H1 (cell line): ENCODE measurements around the gene RAMP2. TPM values are rescaled to one million over a fixed set of nuclear protein-coding genes. Genes with fewer than 3 reads are reported as not detected.

Experiments used
- CTCF ChIA-PET: fragments of 300-600 bp; sonication (Branson Sonifier 250); formaldehyde crosslinking; loops from one replicate; lab custom pipeline; 2021; ENCODE audit not compliant: partially characterized antibody; lab: Charles Lee
- POLR2A ChIA-PET: fragments of 300-600 bp; sonication (Branson Sonifier 250); formaldehyde crosslinking; loops from one replicate; lab custom pipeline; 2021; ENCODE audit warnings: inconsistent platforms; ENCODE audit not compliant: partially characterized antibody; lab: Charles Lee
- DNase-seq, 2 experiments: peaks; one replicate each; pipeline versions ENCODE4 v3.0.0 to v3.0.0-alpha.2; 2010 to 2022; ENCODE audit warnings: low spot score in 2 of 2, low read depth in 1 of 2, mixed read lengths in 1 of 2
- FAIRE-seq: peaks from 2 replicates; lab custom pipeline; 2011; peaks lifted over from hg19 to GRCh38; lab: Jason Lieb, UNC
- H2AFZ ChIP-seq: 2 replicates; pipeline ENCODE4 v1.8.1; 2012; ENCODE audit warnings: low read length, inconsistent platforms
- H2AK5ac ChIP-seq: 2 replicates; pipeline ENCODE4 v1.6.1; 2013; ENCODE audit warnings: low read depth, low read length
- H2BK120ac ChIP-seq: replicated peaks from 2 replicates; pipeline ENCODE3; 2013; ENCODE audit warnings: low read depth, low read length, inconsistent platforms
- H2BK12ac ChIP-seq: 2 replicates; pipeline ENCODE4 v1.6.1; 2013; ENCODE audit warnings: low read depth, low read length
- H2BK15ac ChIP-seq: 2 replicates; pipeline ENCODE4 v1.6.1; 2013; ENCODE audit warnings: low read length
- H2BK20ac ChIP-seq: 2 replicates; pipeline ENCODE4 v1.6.1; 2013; ENCODE audit warnings: low read length
- H2BK5ac ChIP-seq: 2 replicates; pipeline ENCODE4 v1.6.1; 2013; ENCODE audit warnings: low read depth, low read length
- H3K14ac ChIP-seq: 2 replicates; pipeline ENCODE4 v1.6.1; 2013; ENCODE audit warnings: inconsistent platforms; ENCODE audit not compliant: insufficient read length
- H3K18ac ChIP-seq: 2 replicates; pipeline ENCODE4 v1.6.1; 2013; ENCODE audit warnings: low read length; ENCODE audit errors: extremely low read depth
- H3K23ac ChIP-seq: 2 replicates; pipeline ENCODE4 v1.6.1; 2013; ENCODE audit warnings: inconsistent platforms; ENCODE audit not compliant: insufficient read length
- H3K23me2 ChIP-seq: 2 replicates; pipeline ENCODE4 v1.6.1; 2013; ENCODE audit warnings: low read depth, low read length
- H3K27ac ChIP-seq: 2 replicates; pipeline ENCODE4 v1.6.1; 2011; ENCODE audit warnings: low read depth, low read length, inconsistent platforms
- H3K27me3 ChIP-seq, 4 experiments: replicated peaks in 1 of 4; 1 replicate in 1 of 4; 2 replicates in 3 of 4; pipeline versions ENCODE4 v1.6.1 to v1.8.1; 2011 to 2013; ENCODE audit warnings: low read length in 3 of 4, mild to moderate bottlenecking in 3 of 4, inconsistent platforms in 2 of 4, mixed read lengths in 2 of 4, moderate library complexity in 1 of 4; ENCODE audit not compliant: control insufficient read depth in 3 of 4, insufficient read depth in 3 of 4; ENCODE audit errors: extremely low read depth in 1 of 4
- H3K36me3 ChIP-seq, 4 experiments: 2 replicates each; pipeline versions ENCODE4 v1.6.1 to v1.8.1; 2011 to 2013; ENCODE audit warnings: mild to moderate bottlenecking in 4 of 4, low read length in 3 of 4, moderate library complexity in 2 of 4, control low read depth in 1 of 4, inconsistent platforms in 1 of 4; ENCODE audit not compliant: insufficient read depth in 4 of 4, control insufficient read depth in 2 of 4
- H3K4ac ChIP-seq: replicated peaks from 2 replicates; pipeline ENCODE3; 2013; ENCODE audit warnings: low read length, low read depth, mixed read lengths, inconsistent platforms; ENCODE audit not compliant: insufficient read length
- H3K4me1 ChIP-seq, 4 experiments: replicated peaks in 1 of 4; 1 replicate in 1 of 4; 2 replicates in 3 of 4; pipeline versions ENCODE4 v1.6.1 to v1.8.1; 2011 to 2013; ENCODE audit warnings: low read length in 3 of 4, inconsistent platforms in 2 of 4, mixed read lengths in 1 of 4; ENCODE audit not compliant: insufficient read depth in 4 of 4, control insufficient read depth in 3 of 4
- H3K4me2 ChIP-seq, 2 experiments: 2 replicates each; pipeline versions ENCODE4 v1.6.1 to v1.8.1; 2011 to 2013; ENCODE audit warnings: low read depth in 2 of 2, low read length in 2 of 2, control low read depth in 1 of 2, inconsistent platforms in 1 of 2, mild to moderate bottlenecking in 1 of 2; ENCODE audit not compliant: insufficient read depth in 1 of 2
- H3K4me3 ChIP-seq, 4 experiments: fragments of 200-600, 300-600 bp in 1 of 4; sonication (generic), shearing (Covaris generic), sonication (Bioruptor Twin) in 1 of 4; 2 replicates each; pipeline versions ENCODE4 v1.5.1 to v1.8.1; 2011 to 2016; ENCODE audit warnings: low read length in 4 of 4, low read depth in 3 of 4, control low read depth in 2 of 4, inconsistent platforms in 2 of 4, mild to moderate bottlenecking in 2 of 4, mixed read lengths in 1 of 4, moderate library complexity in 1 of 4; ENCODE audit not compliant: insufficient read depth in 2 of 4; ENCODE audit errors: extremely low read depth in 1 of 4
- H3K56ac ChIP-seq: replicated peaks from 2 replicates; pipeline ENCODE3; 2013; ENCODE audit warnings: low read depth, mild to moderate bottlenecking, mixed read lengths, low read length, inconsistent platforms; ENCODE audit not compliant: insufficient read length
- H3K79me1 ChIP-seq: 2 replicates; pipeline ENCODE4 v1.6.1; 2013; ENCODE audit warnings: low read depth, low read length, control low read depth
- H3K79me2 ChIP-seq, 2 experiments: 2 replicates each; pipeline versions ENCODE4 v1.6.1 to v1.8.1; 2012 to 2013; ENCODE audit warnings: low read length in 2 of 2, mild to moderate bottlenecking in 2 of 2, inconsistent platforms in 1 of 2; ENCODE audit not compliant: insufficient read depth in 2 of 2, control insufficient read depth in 1 of 2
- H3K9ac ChIP-seq, 4 experiments: replicated peaks in 1 of 4; 1 replicate in 1 of 4; 2 replicates in 3 of 4; pipeline versions ENCODE4 v1.6.1 to v1.8.1; 2011 to 2013; ENCODE audit warnings: low read depth in 3 of 4, low read length in 3 of 4, control low read depth in 2 of 4, mild to moderate bottlenecking in 2 of 4, moderate library complexity in 2 of 4, inconsistent platforms in 1 of 4; ENCODE audit errors: extremely low read depth in 1 of 4
- H3K9me3 ChIP-seq, 2 experiments: 2 replicates each; pipeline versions ENCODE4 v1.6.1 to v1.8.1; 2012 to 2013; ENCODE audit warnings: mild to moderate bottlenecking in 2 of 2, moderate library complexity in 2 of 2, control low read depth in 1 of 2, inconsistent platforms in 1 of 2, low read depth in 1 of 2, low read length in 1 of 2, mixed read lengths in 1 of 2; ENCODE audit not compliant: insufficient read depth in 2 of 2
- H4K20me1 ChIP-seq, 2 experiments: replicated peaks in 1 of 2; 2 replicates each; pipeline versions ENCODE3 to v1.8.1; 2011 to 2013; ENCODE audit warnings: inconsistent platforms in 2 of 2, low read length in 2 of 2, mild to moderate bottlenecking in 1 of 2; ENCODE audit not compliant: insufficient read depth in 2 of 2, control insufficient read depth in 1 of 2
- H4K5ac ChIP-seq: 2 replicates; pipeline ENCODE4 v1.6.1; 2013; ENCODE audit warnings: low read length, low read depth, mixed read lengths, inconsistent platforms; ENCODE audit not compliant: insufficient read length
- H4K8ac ChIP-seq: 2 replicates; pipeline ENCODE4 v1.8.0; 2013; ENCODE audit warnings: mild to moderate bottlenecking, moderate library complexity, low read length, inconsistent platforms; ENCODE audit not compliant: insufficient read depth; ENCODE audit errors: extremely low read depth
- H4K91ac ChIP-seq: replicated peaks from 2 replicates; pipeline ENCODE3; 2013; ENCODE audit warnings: low read length, mixed read lengths, inconsistent platforms; ENCODE audit not compliant: insufficient read length
- ASH2L ChIP-seq: fragments of 200-600, 300-600 bp; sonication (generic); IDR thresholded peaks from one replicate; pipeline ENCODE4 v1.7.1; 2017; ENCODE audit warnings: low read length
- BRCA1 ChIP-seq: IDR thresholded peaks from 2 replicates; pipeline ENCODE4 v1.6.1; 2012; ENCODE audit warnings: low read depth, low read length, improper control_type of control experiment
- CTBP2 ChIP-seq: IDR thresholded peaks from 2 replicates; pipeline ENCODE4 v1.7.0; 2011; ENCODE audit warnings: borderline replicate concordance, mild to moderate bottlenecking, moderate library complexity, mixed read lengths, low read length; ENCODE audit not compliant: insufficient read depth, insufficient read length
- EGR1 ChIP-seq: IDR thresholded peaks from 2 replicates; pipeline ENCODE4 v1.6.1; 2011; ENCODE audit warnings: low read depth, low read length, borderline replicate concordance
- FOSL1 ChIP-seq: IDR thresholded peaks from 2 replicates; pipeline ENCODE4 v1.6.1; 2011; ENCODE audit warnings: mild to moderate bottlenecking, low read depth, low read length, moderate library complexity; ENCODE audit not compliant: insufficient read depth
- GTF2F1 ChIP-seq: IDR thresholded peaks from 2 replicates; pipeline ENCODE4 v1.6.1; 2012; ENCODE audit warnings: low read depth, low read length, improper control_type of control experiment, borderline replicate concordance
- KDM5A ChIP-seq: fragments of 200-600 bp; IDR thresholded peaks from 2 replicates; pipeline ENCODE4 v1.7.1; 2012; ENCODE audit warnings: mild to moderate bottlenecking, low read length, inconsistent platforms, mixed read lengths
- NRF1 ChIP-seq: IDR thresholded peaks from 2 replicates; pipeline ENCODE4 v1.6.1; 2011; ENCODE audit warnings: mild to moderate bottlenecking, low read depth, low read length, improper control_type of control experiment
- SIRT6 ChIP-seq: IDR thresholded peaks from one replicate; pipeline ENCODE4 v1.7.1; 2012; ENCODE audit warnings: low read length, inconsistent platforms
- whole genome bisulfite sequencing, 2 experiments: shearing (Covaris generic) in 1 of 2; methylation state at CpG; one replicate each; pipeline versions ENCODE4 v1.1.6 to v1.1.7; 2013 to 2015; ENCODE audit warnings: low lambda C conversion rate in 2 of 2, mixed read lengths in 2 of 2, inconsistent platforms in 1 of 2, low coverage in 1 of 2, missing lambda C conversion rate in 1 of 2; ENCODE audit not compliant: insufficient replicate concordance in 2 of 2, insufficient coverage in 1 of 2, insufficient read length in 1 of 2; ENCODE audit errors: extremely low coverage in 1 of 2, missing lambda C conversion rate in 1 of 2; 5-methylcytosine and 5-hydroxymethylcytosine counted together
- polyA plus RNA-seq, 7 experiments: library from polyadenylated mRNA; depleted of rRNA in 3 of 7; stranded (reverse) in 5 of 7; unstranded in 2 of 7; fragments of >200 nt in 5 of 7; fragments of 200-250 nt in 2 of 7; gene quantifications; 1 replicate in 5 of 7; 2 replicates in 1 of 7; 4 replicates in 1 of 7; pipeline versions ENCODE4 v1.2.1 to v1.2.3, GENCODE V29; 2011 to 2013; ENCODE audit warnings: missing spikeins in 2 of 7, mixed read lengths in 2 of 7
- total RNA-seq: library from RNA; stranded (reverse); fragmentation: NEBNext Ultra II Directional; extraction: Animal tissue kit (Norgen Biotek cat#: 25700); gene quantifications from 2 replicates; pipeline ENCODE4 v1.2.1, GENCODE V29; 2021
- TF ChIP-seq, protein P1 (sequence below): IDR thresholded peaks from 2 replicates; pipeline ENCODE4 v1.6.1; 2011; ENCODE audit warnings: low read depth, mild to moderate bottlenecking, low read length; ENCODE audit not compliant: insufficient read depth

RAMP2 gene
- total and polyA plus RNA-seq, 2 of the 8 experiments (the other 6 are each of a cell fraction or from before 2014, with no cell fraction given): 13.4 to 41.7 TPM

DNA sequence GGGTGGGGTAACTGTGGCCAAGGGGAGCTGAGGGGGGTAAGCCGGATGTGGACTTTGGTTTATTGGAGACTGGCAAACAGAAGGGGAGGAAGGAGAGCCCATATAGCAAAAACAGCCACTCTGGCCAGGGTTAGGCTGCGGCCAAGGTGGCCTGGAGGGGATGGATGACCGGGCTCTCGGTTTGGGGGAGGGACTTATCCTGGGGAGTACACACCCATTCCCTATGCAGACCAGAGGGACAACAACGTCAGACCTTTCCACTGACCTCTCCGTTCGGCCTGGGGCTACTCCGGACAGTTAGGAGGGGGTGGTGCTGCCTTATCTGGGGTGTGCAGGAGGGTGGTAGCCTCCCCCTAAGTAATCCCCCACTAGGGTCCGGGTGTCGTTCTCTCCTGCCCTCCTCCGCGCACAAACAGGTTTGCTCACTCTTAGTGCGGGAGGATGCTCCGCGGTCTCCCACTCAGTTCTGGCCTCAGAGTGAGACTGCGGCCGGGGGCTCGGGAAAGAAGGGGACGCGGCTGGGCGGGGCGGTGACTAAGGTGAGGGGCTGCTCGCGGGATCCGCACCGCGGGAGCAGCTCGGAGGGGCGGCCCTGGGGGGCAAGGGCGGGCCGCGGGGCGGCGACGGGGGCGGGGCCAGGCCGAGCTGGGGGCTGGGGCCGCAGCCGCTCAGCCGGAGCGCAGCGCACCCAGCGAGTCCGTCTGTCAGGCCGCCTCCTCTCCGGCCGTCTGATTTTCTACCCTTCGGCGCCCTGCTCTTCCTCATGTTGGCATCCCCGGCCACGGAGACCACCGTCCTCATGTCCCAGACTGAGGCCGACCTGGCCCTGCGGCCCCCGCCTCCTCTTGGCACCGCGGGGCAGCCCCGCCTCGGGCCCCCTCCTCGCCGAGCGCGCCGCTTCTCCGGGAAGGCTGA, 19.2 kb downstream of the RAMP2 start, which contains the start of gene WNK4:
TSS of gene WNK4 (plus strand) at position 675 of the 915 bp plus-strand sequence. CDS start at position 764, 89 bp downstream.
- no peaks in the 10 kb centered on the region for H3K79me1 ChIP-seq
- no peak within 1 kb of the TSS for H2BK120ac ChIP-seq
- peaks cover 0 to 14% (median 8%) of the 10 kb centered on the region in 4 experiments; a peak in 6 of 7 replicates for H3K4me1 ChIP-seq
- H3K23ac ChIP-seq: no peak within 1 kb of the TSS
- peak within 1 kb of the TSS; percentile 92 to 99 for H3K4me2 ChIP-seq
- no peak within 1 kb of the TSS for H4K91ac ChIP-seq
- no peak within 1 kb of the TSS for H3K14ac ChIP-seq
- WGBS, 2 experiments: 5% methylated on average over 30 of the region's 65 CpGs; no CpG with 5 or more reads in 1 of the 2 experiments
- peak within 1 kb of the TSS; percentile 38 to 76 (median 54) for H3K4me3 ChIP-seq
- ChIA-PET CTCF (interaction anchor here (0.6 to 2.1 kb wide), 4 partner anchors 17 to 218 kb away, joined by 3 to 5 read pairs (median 3); partner anchors contain the start of genes CNTD1, COA3 and RPL27), POLR2A (interaction anchor here (0.7 to 3.8 kb wide), 13 partner anchors 9 to 202 kb away, joined by 3 to 17 read pairs (median 4); partner anchors contain the start of genes CNTD1, COA3, PSMC3IP and RAMP2)
- H2AFZ ChIP-seq: no peak within 1 kb of the TSS
- H3K9ac ChIP-seq: peak within 1 kb of the TSS in 3 of 4 experiments; percentile 34 to 57 (median 43); a peak in 5 of 7 replicates
- peaks cover 6 to 23% (median 19%) of the 10 kb centered on the region in 4 experiments for H3K27me3 ChIP-seq
- H2BK15ac ChIP-seq: no peak within 1 kb of the TSS; the same call in 1 of the 2 replicates
- peak within 1 kb of the TSS; percentile 30; the same call in 1 of the 2 replicates for H2BK5ac ChIP-seq
- peak in 1 of 2 experiments; percentile 73 for DNase-seq
- H4K5ac ChIP-seq: no peak within 1 kb of the TSS
- H3K56ac ChIP-seq: no peak within 1 kb of the TSS
- H4K8ac ChIP-seq: peak within 1 kb of the TSS; percentile 80
- no peak within 1 kb of the TSS for H3K27ac ChIP-seq
- no peak within 1 kb of the TSS for H2BK20ac ChIP-seq
- no peaks in the 10 kb centered on the region for H4K20me1 ChIP-seq
- H3K4ac ChIP-seq: no peak within 1 kb of the TSS
- no peak within 1 kb of the TSS; the same call in 1 of the 2 replicates for H2BK12ac ChIP-seq
- peaks cover 7 to 23% (median 14%) of the 10 kb centered on the region in 4 experiments; a peak in 6 of 8 replicates for H3K36me3 ChIP-seq
- H3K23me2 ChIP-seq: peaks cover 11% of the 10 kb centered on the region
- no peak within 1 kb of the TSS for H2AK5ac ChIP-seq
- H3K18ac ChIP-seq: no peak within 1 kb of the TSS; the same call in none of the 2 replicates
- H3K79me2 ChIP-seq: no peaks in the 10 kb centered on the region
- H3K9me3 ChIP-seq: no peaks in the 10 kb centered on the region
- no peak for FAIRE-seq
- TF ChIP-seq BRCA1 (no peak), SIRT6 (no peak), ASH2L (peak; percentile 30), FOSL1 (no peak), CTBP2 (peak; percentile 50), GTF2F1 (no peak), EGR1 (no peak), KDM5A (no peak), NRF1 (no peak)
- TF ChIP-seq, protein P1, sequence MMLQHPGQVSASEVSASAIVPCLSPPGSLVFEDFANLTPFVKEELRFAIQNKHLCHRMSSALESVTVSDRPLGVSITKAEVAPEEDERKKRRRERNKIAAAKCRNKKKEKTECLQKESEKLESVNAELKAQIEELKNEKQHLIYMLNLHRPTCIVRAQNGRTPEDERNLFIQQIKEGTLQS: no peak
